Bone marrow (tissue), 2 donors: ENCODE measurements around the gene DNHD1.

Source experiments
- DNase-seq, 2 donors: peaks; one replicate each; lab custom pipeline; 2025; lab: John Stamatoyannopoulos, UW

The DNHD1 gene

GRCh38 chr11:6497069-6497839 lies at the start of gene DNHD1:
Gene DNHD1, plus strand, starts transcription at chr11:6497280. Its CDS starts 936 bp downstream, at chr11:6498216.
- no peak for DNase-seq

GRCh38 chr11:6448574-6448973 lies 48.5 kb upstream of the DNHD1 start:
- no peak for DNase-seq

GRCh38 chr11:6452219-6452618 lies 44.9 kb upstream of the DNHD1 start:
- no peak for DNase-seq

GRCh38 chr11:6453152-6453551 lies 43.9 kb upstream of the DNHD1 start:
- no peak for DNase-seq

- no peak for DNase-seq
These were observed 42.0 kb upstream of the DNHD1 start for GRCh38 chr11:6455070-6455469.

- no peak for DNase-seq
These were observed 40.6 kb upstream of the DNHD1 start for GRCh38 chr11:6456361-6457073.

- DNase-seq = no peak
These were observed 39.3 kb upstream of the DNHD1 start for GRCh38 chr11:6457581-6458320.

- no peak for DNase-seq
These were observed 38.6 kb upstream of the DNHD1 start for GRCh38 chr11:6458352-6459098.

- no peak for DNase-seq
These were observed 38.0 kb upstream of the DNHD1 start for GRCh38 chr11:6459099-6459450.

GRCh38 chr11:6468712-6469495 lies 28.2 kb upstream of the DNHD1 start:
- no peak for DNase-seq

- DNase-seq = no peak
These were observed 27.5 kb upstream of the DNHD1 start for GRCh38 chr11:6469599-6469998.

- no peak for DNase-seq
These were observed 24.1 kb upstream of the DNHD1 start for GRCh38 chr11:6472934-6473333.

- peak; percentile 27 to 68 for DNase-seq
These were observed 23.3 kb upstream of the DNHD1 start, which contains the start of gene TRIM3 for GRCh38 chr11:6473451-6474412. Gene TRIM3, minus strand, starts transcription at chr11:6473941. Its CDS starts 8,246 bp downstream, at chr11:6465695.

GRCh38 chr11:6474413-6474792 lies 22.7 kb upstream of the DNHD1 start:
- DNase-seq = no peak

GRCh38 chr11:6474806-6475500 lies 22.1 kb upstream of the DNHD1 start:
- no peak for DNase-seq

GRCh38 chr11:6475936-6476335 lies 21.1 kb upstream of the DNHD1 start:
- no peak for DNase-seq

- no peak for DNase-seq
These were observed 20.5 kb upstream of the DNHD1 start for GRCh38 chr11:6476571-6476970.

GRCh38 chr11:6480299-6480914 lies 16.7 kb upstream of the DNHD1 start:
- no peak for DNase-seq
